Skeletal muscle tissue (tissue), 4 donors: ENCODE data around the gene MLLT1. TPM values are rescaled to one million over a fixed set of nuclear protein-coding genes. Genes with fewer than 3 reads are reported as not detected.

ENCODE experiments used
- H3K27ac ChIP-seq: one replicate; pipeline ENCODE4 v1.7.0; 2013; ENCODE audit warnings: mild to moderate bottlenecking, low read depth, low read length, inconsistent platforms
- H3K27me3 ChIP-seq, 3 donors: one replicate each; pipeline ENCODE4 v1.7.0; 2013; ENCODE audit warnings: low read length in 3 of 3; ENCODE audit not compliant: control insufficient read depth in 3 of 3, insufficient read depth in 3 of 3
- H3K36me3 ChIP-seq, 3 donors: one replicate each; pipeline ENCODE4 v1.7.0; 2013; ENCODE audit warnings: low read length in 3 of 3; ENCODE audit not compliant: control insufficient read depth in 3 of 3, insufficient read depth in 3 of 3
- H3K4me1 ChIP-seq, 3 donors: one replicate each; pipeline ENCODE4 v1.7.0; 2013; ENCODE audit warnings: low read length in 3 of 3, mild to moderate bottlenecking in 3 of 3; ENCODE audit not compliant: control insufficient read depth in 3 of 3, insufficient read depth in 3 of 3
- H3K4me3 ChIP-seq, 3 donors: one replicate each; pipeline ENCODE4 v1.7.0; 2013; ENCODE audit warnings: low read length in 3 of 3
- H3K9ac ChIP-seq, 3 donors: one replicate each; pipeline ENCODE4 v1.7.0; 2013; ENCODE audit warnings: low read length in 3 of 3, mild to moderate bottlenecking in 3 of 3, moderate library complexity in 2 of 3, low read depth in 1 of 3
- H3K9me3 ChIP-seq, 3 donors: one replicate each; pipeline ENCODE4 v1.7.0; 2013; ENCODE audit warnings: low read length in 3 of 3; ENCODE audit not compliant: control insufficient read depth in 3 of 3
- total RNA-seq: library from RNA; depleted of rRNA; stranded (reverse); fragments of >200 nt; gene quantifications from one replicate; pipeline ENCODE4 v1.2.3, GENCODE V29; 2014
- donor health status: Osteomylitis.

The MLLT1 gene
- total RNA-seq, 1 donor from 2014 or later = 2.6 TPM

- peak overlapping the region; percentile 3 to 67 (median 57) for H3K4me3 ChIP-seq
- peak overlapping the region; percentile 45 to 80 (median 59) for H3K9ac ChIP-seq
- no peaks in the 10 kb centered on the region for H3K9me3 ChIP-seq
- peak overlapping the region; percentile 85 for H3K27ac ChIP-seq
- peaks cover 53 to 61% (median 61%) of the 10 kb centered on the region in 3 donors for H3K4me1 ChIP-seq
- H3K36me3 ChIP-seq = peaks cover 17 to 29% (median 28%) of the 10 kb centered on the region in 3 donors
- no peaks in the 10 kb centered on the region for H3K27me3 ChIP-seq
Measured at GRCh38 chr19:6270822-6271221, 9.0 kb downstream of the MLLT1 start.

GRCh38 chr19:6270076-6270745 is 9.6 kb downstream of the MLLT1 start:
- H3K4me1 ChIP-seq = peaks cover 50 to 55% (median 55%) of the 10 kb centered on the region in 3 donors
- H3K9ac ChIP-seq = peak overlapping the region in 1 of 3 donors; percentile 80
- H3K4me3 ChIP-seq = no peak overlapping the region
- H3K36me3 ChIP-seq = peaks cover 17 to 29% (median 28%) of the 10 kb centered on the region in 3 donors
- no peaks in the 10 kb centered on the region for H3K27me3 ChIP-seq
- no peaks in the 10 kb centered on the region for H3K9me3 ChIP-seq
- H3K27ac ChIP-seq = no peak overlapping the region

- Histone ChIP-seq H3K36me3 (peaks cover 17 to 29% (median 28%) of the 10 kb centered on the region in 3 donors), H3K27ac (no peak overlapping the region), H3K9me3 (no peaks in the 10 kb centered on the region), H3K27me3 (no peaks in the 10 kb centered on the region), H3K9ac (no peak overlapping the region), H3K4me3 (no peak overlapping the region), H3K4me1 (peaks cover 43 to 50% (median 48%) of the 10 kb centered on the region in 3 donors)
Measured at GRCh38 chr19:6269101-6269886, 10.5 kb downstream of the MLLT1 start.

DNA sequence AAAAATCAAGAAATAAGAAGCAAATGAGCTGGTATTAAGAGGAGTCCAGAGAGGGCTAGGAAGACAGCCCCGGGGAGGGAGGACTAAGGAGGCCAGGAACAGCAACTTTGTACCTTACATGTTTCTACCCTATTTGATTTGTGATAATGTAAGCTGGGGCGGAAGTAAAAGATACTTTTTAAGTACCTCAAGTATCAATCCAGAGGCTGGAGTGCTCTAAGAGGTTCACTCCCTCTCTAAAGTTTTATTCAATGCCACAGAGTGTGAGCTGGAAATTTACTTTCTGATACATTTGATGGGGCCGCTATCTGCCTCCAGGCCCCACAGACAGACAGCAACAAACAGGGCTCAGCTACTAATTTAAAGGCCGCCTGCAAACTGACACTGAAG is 11.4 kb downstream of the MLLT1 start:
- no peaks in the 10 kb centered on the region for H3K9me3 ChIP-seq
- H3K27me3 ChIP-seq = no peaks in the 10 kb centered on the region
- peaks cover 17 to 29% (median 28%) of the 10 kb centered on the region in 3 donors for H3K36me3 ChIP-seq
- no peak overlapping the region for H3K4me3 ChIP-seq
- H3K27ac ChIP-seq = no peak overlapping the region
- H3K9ac ChIP-seq = no peak overlapping the region
- H3K4me1 ChIP-seq = peaks cover 41 to 45% (median 44%) of the 10 kb centered on the region in 3 donors

DNA sequence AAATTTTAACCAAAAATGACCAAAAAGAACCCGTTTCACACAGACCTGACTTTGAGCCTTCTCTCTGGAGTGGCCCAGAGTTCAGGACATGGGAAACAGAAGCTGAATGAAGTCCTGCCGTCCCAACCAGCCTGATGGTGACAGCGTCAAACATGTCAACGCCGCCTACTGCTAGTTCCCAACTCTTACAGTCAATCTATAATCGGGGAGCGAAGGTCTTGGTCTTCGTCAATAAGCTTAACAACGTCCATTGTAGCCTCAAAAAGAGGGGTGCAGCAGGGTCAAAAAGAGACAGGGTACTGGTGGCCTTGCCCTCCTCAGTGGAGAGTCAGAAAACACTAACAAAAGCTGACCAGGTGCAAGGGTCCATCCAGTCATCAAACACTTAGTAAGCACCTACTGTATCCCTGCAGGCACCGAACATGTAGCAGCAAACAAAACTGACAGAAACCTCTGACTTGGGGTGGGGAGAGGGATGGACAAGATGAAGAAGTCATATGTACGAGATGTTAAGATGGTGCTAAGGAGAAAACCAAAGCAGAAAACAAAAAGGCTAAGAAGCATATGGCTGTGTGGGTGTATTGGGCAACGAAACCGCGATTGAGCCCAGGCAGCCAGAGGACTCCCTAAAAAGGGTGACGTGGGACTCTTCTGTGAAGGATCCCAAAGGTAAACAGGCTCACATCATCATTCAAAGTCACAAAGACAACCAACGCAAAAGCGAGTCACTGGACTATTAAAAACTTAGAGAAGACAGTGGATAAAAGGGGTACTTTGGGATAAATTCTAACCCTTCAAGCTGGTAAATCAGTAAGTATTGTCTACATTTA is 12.0 kb downstream of the MLLT1 start:
- Histone ChIP-seq H3K4me1 (peaks cover 39 to 43% (median 42%) of the 10 kb centered on the region in 3 donors), H3K36me3 (peaks cover 17 to 30% (median 29%) of the 10 kb centered on the region in 3 donors), H3K27ac (no peak overlapping the region)

DNA sequence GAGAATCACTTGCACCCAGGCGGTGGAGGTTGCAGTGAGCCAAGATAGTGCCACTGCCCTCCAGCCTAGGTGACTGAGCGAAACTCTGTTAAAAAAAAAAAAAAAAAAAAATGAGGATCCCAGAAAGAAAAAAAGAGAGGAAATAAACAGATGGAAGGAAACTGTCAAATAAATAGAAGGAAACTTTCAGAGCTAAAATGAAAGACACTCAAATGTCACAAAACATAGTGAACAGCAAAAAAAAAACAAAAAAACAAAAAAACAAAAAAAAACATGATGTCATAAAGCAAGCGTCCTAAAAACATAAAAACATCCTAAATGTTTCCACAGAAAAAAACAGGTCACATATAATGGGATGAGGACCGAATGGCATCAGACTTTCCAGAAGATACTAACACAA is 15.0 kb downstream of the MLLT1 start:
- no peaks in the 10 kb centered on the region for H3K9me3 ChIP-seq
- H3K27me3 ChIP-seq = no peaks in the 10 kb centered on the region
- H3K4me3 ChIP-seq = no peak overlapping the region
- H3K27ac ChIP-seq = no peak overlapping the region
- H3K4me1 ChIP-seq = peaks cover 20 to 39% (median 33%) of the 10 kb centered on the region in 3 donors
- peaks cover 23 to 37% (median 34%) of the 10 kb centered on the region in 3 donors for H3K36me3 ChIP-seq
- peak overlapping the region in 1 of 3 donors; percentile 25 for H3K9ac ChIP-seq

More for the DNA sequence above, 12.0 kb downstream of the MLLT1 start:
- no peaks in the 10 kb centered on the region for H3K9me3 ChIP-seq
- no peak overlapping the region for H3K4me3 ChIP-seq
- H3K27me3 ChIP-seq = no peaks in the 10 kb centered on the region
- no peak overlapping the region for H3K9ac ChIP-seq

DNA sequence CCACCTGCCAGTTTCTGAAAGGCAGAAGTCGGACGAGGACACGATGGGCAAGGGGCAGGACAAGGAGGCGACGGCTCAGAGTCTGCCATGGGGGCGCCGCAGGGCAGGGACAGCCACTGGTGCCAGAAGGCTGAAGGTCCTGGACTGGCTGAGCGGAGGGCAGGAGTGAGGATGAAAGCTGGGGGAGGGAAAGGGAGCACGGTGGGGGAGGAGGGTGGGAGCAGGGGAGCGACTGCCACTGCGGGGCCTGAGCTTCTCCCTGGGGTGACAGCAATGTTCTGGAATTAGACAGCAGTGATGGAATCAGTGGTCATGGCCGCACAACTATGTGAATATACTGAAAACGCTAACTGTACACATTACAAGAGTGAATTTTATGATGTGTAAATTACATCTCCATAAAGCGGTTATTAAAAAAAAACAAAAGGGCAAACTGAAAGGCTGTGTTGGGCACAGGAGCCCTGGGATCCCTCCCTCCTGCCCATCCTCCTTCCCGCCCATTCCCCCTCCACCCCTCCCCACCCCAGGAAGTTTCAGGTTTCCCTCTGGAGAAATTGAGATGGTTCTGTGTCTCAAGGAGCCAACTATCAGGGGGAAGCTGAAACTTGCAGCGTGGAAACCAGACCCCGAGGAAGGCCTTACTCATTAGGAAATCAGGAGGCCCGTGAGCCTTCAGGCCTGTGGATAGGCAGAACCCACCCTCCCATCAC is 15.9 kb downstream of the MLLT1 start:
- peaks cover 29 to 46% (median 42%) of the 10 kb centered on the region in 3 donors for H3K4me1 ChIP-seq
- peak overlapping the region; percentile 2 to 62 (median 61) for H3K9ac ChIP-seq
- no peak overlapping the region for H3K4me3 ChIP-seq
- H3K27ac ChIP-seq = peak overlapping the region; percentile 4
- H3K9me3 ChIP-seq = no peaks in the 10 kb centered on the region
- no peaks in the 10 kb centered on the region for H3K27me3 ChIP-seq
- H3K36me3 ChIP-seq = peaks cover 16 to 29% (median 28%) of the 10 kb centered on the region in 3 donors

DNA sequence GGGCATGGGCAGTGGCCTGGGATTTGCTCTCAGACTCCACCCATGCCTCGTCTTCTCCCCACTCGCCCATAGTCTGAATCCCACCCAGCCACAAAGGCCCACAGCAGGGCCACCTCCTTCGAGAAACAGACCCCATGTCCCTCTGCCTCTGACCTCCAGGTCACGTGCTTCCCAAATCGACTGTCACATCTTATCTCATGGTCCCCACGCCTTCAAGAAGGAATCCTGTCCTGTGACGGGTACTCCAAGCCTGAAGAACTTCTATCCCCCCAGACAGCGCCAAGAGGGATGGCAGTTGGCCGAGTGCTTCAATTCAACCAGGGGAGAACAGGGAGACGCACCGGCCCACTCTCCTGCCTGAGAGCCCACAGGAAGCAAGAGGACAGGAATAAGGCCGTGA is 16.5 kb downstream of the MLLT1 start:
- Histone ChIP-seq H3K4me3 (no peak overlapping the region), H3K9me3 (no peaks in the 10 kb centered on the region), H3K27me3 (no peaks in the 10 kb centered on the region), H3K4me1 (peaks cover 33 to 52% (median 45%) of the 10 kb centered on the region in 3 donors), H3K27ac (peak overlapping the region; percentile 4), H3K9ac (peak overlapping the region; percentile 2 to 62 (median 61)), H3K36me3 (peaks cover 14 to 24% (median 24%) of the 10 kb centered on the region in 3 donors)

- Histone ChIP-seq H3K27ac (no peak overlapping the region), H3K9me3 (no peaks in the 10 kb centered on the region), H3K27me3 (no peaks in the 10 kb centered on the region), H3K36me3 (peaks cover 9 to 18% (median 17%) of the 10 kb centered on the region in 3 donors), H3K9ac (no peak overlapping the region), H3K4me1 (peaks cover 33 to 57% (median 45%) of the 10 kb centered on the region in 3 donors), H3K4me3 (no peak overlapping the region)
Measured at GRCh38 chr19:6262519-6262918, 17.3 kb downstream of the MLLT1 start.
